K562 treated with DMSO at 1 percent for 48 hours (cell line): Measurements from ENCODE around the gene ING3. TPM values are rescaled to one million over a fixed set of nuclear protein-coding genes. Genes with fewer than 3 reads are reported as not detected.

Experiments used
- total RNA-seq: library from RNA; unstranded; fragments of 300-600 nt; gene quantifications from 2 replicates; pipeline ENCODE4 v1.2.3, GENCODE V29; 2022; ENCODE audit warnings: low replicate concordance; ENCODE audit errors: extremely low read depth

ING3 gene
- not detected in 2 replicates for total RNA-seq

GRCh38 chr7:120950539-120951308, at the start of gene ING3:
TSS of gene ING3 (plus strand) at chr7:120950777. CDS start at chr7:120950897, 120 bp downstream.

GRCh38 chr7:120988591-120989256, 38.1 kb downstream of the ING3 start, which contains the start of gene CPED1:
TSS of gene CPED1 (plus strand) at chr7:120988711. CDS start at chr7:120989622, 911 bp downstream.

Other genes with a start within 250 kb of the ING3 start
- not detected in 2 replicates for gene TSPAN12, start 92.6 kb upstream of the ING3 start, total RNA-seq
- not detected in 2 replicates for gene CPED1, start 37.9 kb downstream of the ING3 start, total RNA-seq